Prostate gland (tissue), 2 donors: Measurements from ENCODE around the gene KRTAP9-2. TPM values are rescaled to one million over a fixed set of nuclear protein-coding genes. Genes with fewer than 3 reads are reported as not detected.
"Not testable (repeated sequence)": the region's sequence is repeated elsewhere in the genome, so short reads cannot be mapped to it uniquely, and the experiment has no call there.

Source experiments
- DNase-seq: peaks from one replicate; pipeline ENCODE4 v3.0.0-alpha.2; 2019; ENCODE audit warnings: low spot score
- H3K27ac ChIP-seq, 2 donors: fragments of 200-600 bp; sonication (generic); 2 replicates each; pipeline ENCODE4 v1.5.1; 2017 to 2019
- H3K27me3 ChIP-seq: fragments of 200-600 bp; sonication (generic); replicated peaks from 2 replicates; pipeline ENCODE4 v1.5.1; 2019; ENCODE audit not compliant: insufficient read depth
- H3K36me3 ChIP-seq, 2 donors: fragments of 200-600 bp; sonication (generic); 1 replicate in 1 of 2; 2 replicates in 1 of 2; pipeline versions ENCODE4 v1.5.1 to v1.8.1; 2017 to 2019
- H3K4me1 ChIP-seq: fragments of 200-600 bp; sonication (generic); replicated peaks from 2 replicates; pipeline ENCODE4 v1.5.1; 2019
- H3K4me3 ChIP-seq, 2 donors: fragments of 200-600 bp; sonication (generic); 2 replicates each; pipeline ENCODE4 v1.5.1; 2017 to 2019
- H3K9me3 ChIP-seq: fragments of 200-600 bp; sonication (generic); 2 replicates; pipeline ENCODE4 v1.5.1; 2017
- CTCF ChIP-seq, 4 experiments: fragments of 200-600 bp in 2 of 4; fragments of 450-650 bp in 2 of 4; sonication (generic) in 2 of 4; IDR thresholded peaks; 1 replicate in 3 of 4; 2 replicates in 1 of 4; pipeline ENCODE4 v1.5.1; 2016 to 2019; ENCODE audit warnings: antibody characterized with exemption in 4 of 4, mild to moderate bottlenecking in 2 of 4, moderate library complexity in 2 of 4
- POLR2A ChIP-seq: fragments of 450-650 bp; IDR thresholded peaks from one replicate; pipeline ENCODE4 v1.6.1; 2016; ENCODE audit warnings: antibody characterized with exemption, mild to moderate bottlenecking
- POLR2AphosphoS5 ChIP-seq: sonication (generic); formaldehyde crosslinking; IDR thresholded peaks from one replicate; pipeline ENCODE4 v1.6.1; 2017; ENCODE audit warnings: antibody characterized with exemption
- WGBS: methylation state at CpG from one replicate; pipeline ENCODE4 v1.1.5; 2018; 5-methylcytosine and 5-hydroxymethylcytosine counted together
- intact Hi-C: fragments of 100-400 bp; cut with DNase I; formaldehyde crosslinking; loops from one replicate; pipeline ENCODE4 v1.14.2; 2022
- total RNA-seq, 2 donors: library from RNA; depleted of rRNA; stranded (reverse); fragments of >200 nt; gene quantifications; one replicate each; pipeline ENCODE4 v1.1.0, GENCODE V29; 2016

Gene KRTAP9-2
- total RNA-seq, 2 donors from 2014 or later = not detected

GRCh38 chr17:41223821-41224220 is 2.6 kb upstream of the KRTAP9-2 start:
- WGBS = 60% methylated on average over 2 of the region's 2 CpGs

GRCh38 chr17:41226051-41226450 is 397 bp upstream of the KRTAP9-2 start:
- TF ChIP-seq CTCF (IDR thresholded peaks at IDR 0.05) = no peak
- no peak for TF ChIP-seq POLR2AphosphoS5
- no peak for TF ChIP-seq POLR2A
- WGBS = 91% methylated on average over 6 of the region's 6 CpGs
- Histone ChIP-seq H3K4me3 (no peak overlapping the region), H3K4me1 (no peaks in the 10 kb centered on the region), H3K27me3 (no peaks in the 10 kb centered on the region), H3K36me3 (no peaks in the 10 kb centered on the region), H3K27ac (no peak overlapping the region), H3K9me3 (no peaks in the 10 kb centered on the region)
- intact Hi-C loops = no loop called here
- DNase-seq = no peak

More at GRCh38 chr17:41223821-41224220, 2.6 kb upstream of the KRTAP9-2 start:
- H3K9me3 ChIP-seq = no peaks in the 10 kb centered on the region
- DNase-seq = no peak
- H3K4me1 ChIP-seq = no peaks in the 10 kb centered on the region
- H3K27me3 ChIP-seq = no peaks in the 10 kb centered on the region
- no peaks in the 10 kb centered on the region for H3K36me3 ChIP-seq
- H3K4me3 ChIP-seq = no peak overlapping the region
- intact Hi-C loops = no loop called here
- no peak overlapping the region for H3K27ac ChIP-seq
- TF ChIP-seq POLR2A (no peak), CTCF (IDR thresholded peaks at IDR 0.05) (no peak), POLR2AphosphoS5 (no peak)

GRCh38 chr17:41230094-41230493 is 3.6 kb downstream of the KRTAP9-2 start:
- Histone ChIP-seq H3K4me1 (no peaks in the 10 kb centered on the region), H3K27ac (no peak overlapping the region), H3K36me3 (no peaks in the 10 kb centered on the region), H3K27me3 (no peaks in the 10 kb centered on the region), H3K4me3 (no peak overlapping the region), H3K9me3 (no peaks in the 10 kb centered on the region)
- intact Hi-C loops = no loop called here
- no peak for TF ChIP-seq CTCF (IDR thresholded peaks at IDR 0.05)
- TF ChIP-seq POLR2A = no peak
- TF ChIP-seq POLR2AphosphoS5 = no peak
- DNase-seq = no peak

DNA sequence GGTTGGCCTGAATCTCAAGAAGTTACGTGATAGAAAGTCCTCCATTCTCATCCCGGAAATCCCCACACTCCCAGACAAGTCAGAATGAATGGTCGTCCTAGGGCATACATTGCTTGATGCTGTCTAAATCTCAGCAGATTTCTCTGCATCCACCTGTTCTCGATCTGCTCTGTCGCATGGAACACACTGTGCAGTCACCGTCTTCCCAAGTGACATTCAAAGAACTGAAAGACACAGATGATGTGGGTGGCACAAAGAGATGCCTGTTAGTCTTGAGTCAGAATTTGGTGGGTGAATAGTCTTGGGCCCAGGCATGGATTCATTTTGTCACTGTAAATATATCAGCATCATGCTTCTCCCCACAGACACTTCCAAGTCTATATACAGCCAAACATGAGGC is 5.3 kb downstream of the KRTAP9-2 start:
- intact Hi-C loops = no loop called here
- no peaks in the 10 kb centered on the region for H3K4me1 ChIP-seq
- no peaks in the 10 kb centered on the region for H3K36me3 ChIP-seq
- DNase-seq = no peak
- no peak overlapping the region for H3K4me3 ChIP-seq
- H3K9me3 ChIP-seq = no peaks in the 10 kb centered on the region
- no peaks in the 10 kb centered on the region for H3K27me3 ChIP-seq
- H3K27ac ChIP-seq = no peak overlapping the region
- WGBS = 88% methylated on average over 6 of the region's 6 CpGs
- TF ChIP-seq CTCF (IDR thresholded peaks at IDR 0.05) (no peak), POLR2AphosphoS5 (no peak), POLR2A (no peak)

GRCh38 chr17:41232399-41233105 is 6.1 kb downstream of the KRTAP9-2 start, which contains the start of gene KRTAP9-3:
TSS of gene KRTAP9-3 (plus strand) at chr17:41232449. CDS start at chr17:41232502, 53 bp downstream.
- intact Hi-C loops, H3K27me3 ChIP-seq, H3K4me1 ChIP-seq, H3K9me3 ChIP-seq, H3K27ac ChIP-seq, DNase-seq, H3K4me3 ChIP-seq, H3K36me3 ChIP-seq: not testable (repeated sequence)
- 100% methylated on average over 1 of the region's 1 CpG for WGBS

- 81% methylated on average over 4 of the region's 4 CpGs for WGBS
- intact Hi-C loops = not testable (repeated sequence)
Measured at GRCh38 chr17:41237116-41237515, 10.7 kb downstream of the KRTAP9-2 start.

DNA sequence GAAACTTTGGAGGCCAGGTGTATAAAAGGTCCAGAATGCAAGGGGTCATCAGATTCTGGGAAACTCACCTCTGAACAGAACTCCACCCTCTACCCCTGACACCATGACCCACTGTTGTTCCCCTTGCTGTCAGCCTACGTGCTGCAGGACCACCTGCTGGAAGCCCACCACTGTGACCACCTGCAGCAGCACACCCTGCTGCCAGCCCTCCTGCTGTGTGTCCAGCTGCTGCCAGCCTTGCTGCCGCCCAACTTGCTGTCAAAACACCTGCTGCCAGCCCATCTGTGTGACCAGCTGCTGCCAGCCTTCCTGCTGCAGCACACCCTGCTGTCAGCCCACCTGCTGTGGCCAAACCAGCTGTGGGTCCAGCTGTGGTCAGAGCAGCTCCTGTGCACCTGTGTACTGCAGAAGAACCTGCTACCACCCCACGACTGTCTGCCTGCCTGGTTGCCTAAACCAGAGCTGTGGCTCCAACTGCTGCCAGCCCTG is 11.5 kb downstream of the KRTAP9-2 start, which contains the start of gene KRTAP9-8:
KRTAP9-8 (plus strand) TSS at position 51 of the 489 bp plus-strand sequence; CDS start at position 104, 53 bp downstream.
- H3K27me3 ChIP-seq, H3K9me3 ChIP-seq, DNase-seq, H3K36me3 ChIP-seq, intact Hi-C loops, H3K4me1 ChIP-seq, H3K27ac ChIP-seq, H3K4me3 ChIP-seq: not testable (repeated sequence)
- WGBS = 78% methylated on average over 2 of the region's 3 CpGs

More at GRCh38 chr17:41237116-41237515, 10.7 kb downstream of the KRTAP9-2 start:
- not testable (repeated sequence) for H3K27ac ChIP-seq, H3K36me3 ChIP-seq, H3K9me3 ChIP-seq, H3K4me3 ChIP-seq, H3K4me1 ChIP-seq, H3K27me3 ChIP-seq, DNase-seq

GRCh38 chr17:41246995-41247787 is 20.7 kb downstream of the KRTAP9-2 start:
- H3K36me3 ChIP-seq, H3K4me3 ChIP-seq, H3K27me3 ChIP-seq, H3K27ac ChIP-seq, intact Hi-C loops, H3K4me1 ChIP-seq, DNase-seq, H3K9me3 ChIP-seq: not testable (repeated sequence)
- 50% methylated on average over 2 of the region's 2 CpGs for WGBS
